K562 (cell line): ENCODE data around the gene CDH12. TPM values are rescaled to one million over a fixed set of nuclear protein-coding genes. Genes with fewer than 3 reads are reported as not detected.

ENCODE experiments used
- ATAC-seq: fragments of 200-7000 bp; cut with Tn5 transposase; 3 replicates; pipeline ENCODE4 v1.9.1; 2020; ENCODE audit warnings: moderate library complexity
- BruUV-seq: library from RNA; stranded (reverse); fragments of 400-500 nt; replicated peaks from 2 replicates; lab custom pipeline; 2021; lab: Mats Ljungman, UMichigan
- CTCF ChIA-PET: fragments of 300-600 bp; formaldehyde crosslinking; extraction: SDS; loops from one replicate; lab custom pipeline; 2021; ENCODE audit warnings: low intra/inter-chr PET ratio; lab: Yijun Ruan, JAX
- POLR2A ChIA-PET: fragments of 300-600, 350-650 bp; sonication (Branson Sonifier 250); formaldehyde crosslinking; extraction: SDS; loops from one replicate; lab custom pipeline; 2021; ENCODE audit warnings: antibody characterized with exemption, inconsistent platforms; lab: Yijun Ruan, JAX
- DNase-seq, 4 experiments: peaks; one replicate each; pipeline versions ENCODE4 v3.0.0 to v3.0.0-alpha.2; 2011 to 2018; ENCODE audit warnings: low spot score in 3 of 4, mixed read lengths in 3 of 4; ENCODE audit errors: extremely low read depth in 1 of 4
- FAIRE-seq: peaks from 2 replicates; lab custom pipeline; 2011; peaks lifted over from hg19 to GRCh38; lab: Jason Lieb, UNC
- H2AFZ ChIP-seq: 2 replicates; pipeline ENCODE4 v1.6.0; 2011; ENCODE audit warnings: low read depth, low read length, control low read depth, inconsistent platforms
- H3K27ac ChIP-seq: fragments of 200-600 bp; 3 replicates; pipeline ENCODE4 v1.8.0; 2011; ENCODE audit warnings: low read depth, mild to moderate bottlenecking, control low read depth, inconsistent platforms, low read length, moderate library complexity, mixed read lengths; ENCODE audit errors: extremely low read depth
- H3K27me3 ChIP-seq, 2 experiments: fragments of 300-600 bp in 1 of 2; 2 replicates in 1 of 2; 3 replicates in 1 of 2; pipeline versions ENCODE4 v1.6.0 to v1.8.0; 2011; ENCODE audit warnings: inconsistent platforms in 2 of 2, low read length in 2 of 2, mild to moderate bottlenecking in 1 of 2, mixed read lengths in 1 of 2, moderate library complexity in 1 of 2; ENCODE audit not compliant: control insufficient read depth in 2 of 2, insufficient read depth in 2 of 2
- H3K36me3 ChIP-seq: fragments of 300-600 bp; 3 replicates; pipeline ENCODE4 v1.8.0; 2011; ENCODE audit warnings: mild to moderate bottlenecking, low read length, inconsistent platforms; ENCODE audit not compliant: control insufficient read depth, insufficient read depth
- H3K4me1 ChIP-seq, 2 experiments: fragments of 200-600 bp in 1 of 2; replicated peaks in 1 of 2; 2 replicates in 1 of 2; 3 replicates in 1 of 2; pipeline versions ENCODE4 v1.5.1 to v1.8.0; 2011; ENCODE audit warnings: inconsistent platforms in 2 of 2, low read length in 2 of 2, mild to moderate bottlenecking in 1 of 2, mixed read lengths in 1 of 2, moderate library complexity in 1 of 2; ENCODE audit not compliant: control insufficient read depth in 2 of 2, insufficient read depth in 2 of 2
- H3K4me2 ChIP-seq: 2 replicates; pipeline ENCODE4 v1.6.1; 2011; ENCODE audit warnings: low read length, control low read depth, inconsistent platforms, mixed read lengths; ENCODE audit not compliant: insufficient read depth
- H3K4me3 ChIP-seq: fragments of 200-600 bp; sonication (generic), shearing (Covaris generic); 2 replicates; pipeline ENCODE4 v1.5.1; 2016; ENCODE audit warnings: control low read depth, inconsistent platforms
- H3K79me2 ChIP-seq: fragments of 200-600 bp; 3 replicates; pipeline ENCODE4 v1.8.0; 2011; ENCODE audit warnings: low read length, inconsistent platforms; ENCODE audit not compliant: control insufficient read depth, insufficient read depth
- H3K9ac ChIP-seq, 2 experiments: 2 replicates each; pipeline versions ENCODE4 v1.6.0 to v1.6.1; 2011; ENCODE audit warnings: low read depth in 2 of 2, low read length in 2 of 2, control low read depth in 1 of 2, inconsistent platforms in 1 of 2, mild to moderate bottlenecking in 1 of 2, mixed read lengths in 1 of 2; ENCODE audit not compliant: insufficient read depth in 1 of 2
- H3K9me1 ChIP-seq: one replicate; pipeline ENCODE4 v1.6.0; 2011; ENCODE audit warnings: inconsistent platforms, mild to moderate bottlenecking, low read length, moderate library complexity; ENCODE audit not compliant: control insufficient read depth, insufficient read depth
- H3K9me3 ChIP-seq: replicated peaks from 2 replicates; pipeline ENCODE4 v1.5.1; 2011; ENCODE audit warnings: low read depth, low read length, inconsistent platforms; ENCODE audit not compliant: control insufficient read depth, insufficient read depth
- H4K20me1 ChIP-seq: replicated peaks from 2 replicates; pipeline ENCODE4 v1.6.1; 2011; ENCODE audit warnings: low read length, inconsistent platforms, mixed read lengths; ENCODE audit not compliant: control insufficient read depth, insufficient read depth
- COPS2 ChIP-seq: fragments of 450-650 bp; conservative IDR thresholded peaks from 2 replicates; pipeline ENCODE4 v1.6.1; 2016; ENCODE audit warnings: mild to moderate bottlenecking, moderate library complexity
- ELK1 ChIP-seq: sonication (generic); formaldehyde crosslinking; IDR thresholded peaks from 2 replicates; pipeline ENCODE4 v1.8.1; 2022; ENCODE audit warnings: missing genetic modification reagents
- HDAC8 ChIP-seq: fragments of 450-650 bp; IDR thresholded peaks from 2 replicates; pipeline ENCODE4 v1.6.1; 2016; ENCODE audit warnings: mild to moderate bottlenecking, missing genetic modification characterization, moderate library complexity, missing compliant biosample characterization
- MTA1 ChIP-seq: fragments of 450-650 bp; IDR thresholded peaks from 2 replicates; pipeline ENCODE4 v1.6.1; 2017; ENCODE audit warnings: borderline replicate concordance
- RBM25 ChIP-seq: fragments of 200-400 bp; formaldehyde crosslinking; IDR thresholded peaks from 2 replicates; pipeline ENCODE4 v1.6.1; 2018; ENCODE audit warnings: low read length, low read depth, moderate library complexity; ENCODE audit not compliant: severe bottlenecking
- SP1 ChIP-seq: sonication (generic); formaldehyde crosslinking; IDR thresholded peaks from 2 replicates; pipeline ENCODE4 v1.8.1; 2022; ENCODE audit warnings: mild to moderate bottlenecking, missing genetic modification reagents
- STAG1 ChIP-seq: sonication (generic); formaldehyde crosslinking; IDR thresholded peaks from 2 replicates; pipeline ENCODE4 v1.5.0; 2020; ENCODE audit warnings: missing genetic modification reagents, borderline replicate concordance
- TCFL5 ChIP-seq: fragments of 250-450 bp; sonication (Bioruptor Pico); conservative IDR thresholded peaks from 2 replicates; pipeline ENCODE4 v1.6.1; 2021; ENCODE audit warnings: mild to moderate bottlenecking, moderate library complexity, matching md5 sums
- THRA ChIP-seq: fragments of 450-650 bp; IDR thresholded peaks from 2 replicates; pipeline ENCODE4 v1.6.1; 2017; ENCODE audit warnings: mild to moderate bottlenecking, moderate library complexity
- ZNF316 ChIP-seq: fragments of 450-650 bp; IDR thresholded peaks from 2 replicates; pipeline ENCODE4 v1.6.1; 2016
- ZNF41 ChIP-seq: fragments of 250-450 bp; sonication (Bioruptor Pico); conservative IDR thresholded peaks from 2 replicates; pipeline ENCODE4 v1.4.0; 2020; ENCODE audit warnings: mild to moderate bottlenecking
- in situ Hi-C: fragments of 300-500 bp; cut with MboI; formaldehyde crosslinking; loops from 4 replicates; pipeline ENCODE4 v1.15.0; 2018; ENCODE audit warnings: inconsistent platforms, mixed read lengths
- intact Hi-C: fragments of 100-400 bp; cut with micrococcal nuclease; formaldehyde crosslinking; loops from 2 replicates; pipeline ENCODE4 v1.14.2; 2022
- polyA plus RNA-seq, 8 experiments: library from polyadenylated mRNA; depleted of rRNA in 4 of 8; stranded (reverse) in 5 of 8; unstranded in 3 of 8; fragments of >200 nt; fragmentation: Nextera tagmentation in 2 of 8; fragmentation: Illumina TruSeq in 1 of 8; extraction: Ambion mirVana in 2 of 8; extraction: Trizol in 1 of 8; gene quantifications; 2 replicates each; pipeline versions ENCODE4 v1.2.1 to v1.2.3, GENCODE V29; 2011 to 2014; ENCODE audit warnings: inconsistent platforms in 1 of 8, missing spikeins in 1 of 8
- total RNA-seq, 7 experiments: library from RNA; depleted of rRNA in 6 of 7; stranded (reverse); fragments of >200 nt in 6 of 7; fragmentation: Illumina TruSeq in 2 of 7; extraction: Trizol in 2 of 7; gene quantifications; 2 replicates each; pipeline versions ENCODE4 v1.2.1 to v1.2.3, GENCODE V29; 2011 to 2021; ENCODE audit warnings: low replicate concordance in 1 of 7
- TF ChIP-seq, protein P1 (sequence below), 2 experiments: fragments of 450-650 bp; IDR thresholded peaks; 2 replicates each; pipeline ENCODE4 v1.6.1; 2016; ENCODE audit warnings: mild to moderate bottlenecking in 2 of 2, borderline replicate concordance in 1 of 2, low read depth in 1 of 2, moderate library complexity in 1 of 2
- TF ChIP-seq, protein P2 (sequence below): IDR thresholded peaks from 2 replicates; pipeline ENCODE4 v1.6.1; 2011; ENCODE audit not compliant: insufficient read length; ENCODE audit errors: extremely low read depth

Gene CDH12
- total and polyA plus RNA-seq, 9 of the 15 experiments (the other 6 are each of a cell fraction or from before 2014, with no cell fraction given): 0.03 to 1.7 (median 0.37) TPM

- no peak overlapping the region for H3K9ac ChIP-seq
- H3K79me2 ChIP-seq: no peaks in the 10 kb centered on the region
- no peaks in the 10 kb centered on the region for H3K9me1 ChIP-seq
- FAIRE-seq: no peak
- ChIA-PET POLR2A (no interaction called here), CTCF (no interaction called here)
- H3K4me1 ChIP-seq: no peaks in the 10 kb centered on the region
- H3K4me2 ChIP-seq: no peak overlapping the region
- no peak for ATAC-seq
- no TSS peak for BruUV-seq
- H3K27me3 ChIP-seq: no peaks in the 10 kb centered on the region
- no peaks in the 10 kb centered on the region for H3K36me3 ChIP-seq
- intact Hi-C loops (no loop called here), in situ Hi-C loops (no loop called here)
- H3K4me3 ChIP-seq: no peak overlapping the region
- H3K9me3 ChIP-seq: no peaks in the 10 kb centered on the region; the same call in 1 of the 2 replicates
- H2AFZ ChIP-seq: no peak overlapping the region
- H3K27ac ChIP-seq: no peak overlapping the region
- H4K20me1 ChIP-seq: no peaks in the 10 kb centered on the region
- no peak for DNase-seq
- TF ChIP-seq RBM25 (no peak), HDAC8 (tag) (no peak), COPS2 (no peak), MTA1 (no peak), ZNF41 (CRISPR knock-in tag) (no peak), STAG1 (CRISPR knock-in tag) (no peak), SP1 (CRISPR knock-in tag) (no peak), THRA (no peak), ELK1 (no peak), ZNF316 (no peak), TCFL5 (CRISPR knock-in tag) (no peak)
- TF ChIP-seq, protein P1, sequence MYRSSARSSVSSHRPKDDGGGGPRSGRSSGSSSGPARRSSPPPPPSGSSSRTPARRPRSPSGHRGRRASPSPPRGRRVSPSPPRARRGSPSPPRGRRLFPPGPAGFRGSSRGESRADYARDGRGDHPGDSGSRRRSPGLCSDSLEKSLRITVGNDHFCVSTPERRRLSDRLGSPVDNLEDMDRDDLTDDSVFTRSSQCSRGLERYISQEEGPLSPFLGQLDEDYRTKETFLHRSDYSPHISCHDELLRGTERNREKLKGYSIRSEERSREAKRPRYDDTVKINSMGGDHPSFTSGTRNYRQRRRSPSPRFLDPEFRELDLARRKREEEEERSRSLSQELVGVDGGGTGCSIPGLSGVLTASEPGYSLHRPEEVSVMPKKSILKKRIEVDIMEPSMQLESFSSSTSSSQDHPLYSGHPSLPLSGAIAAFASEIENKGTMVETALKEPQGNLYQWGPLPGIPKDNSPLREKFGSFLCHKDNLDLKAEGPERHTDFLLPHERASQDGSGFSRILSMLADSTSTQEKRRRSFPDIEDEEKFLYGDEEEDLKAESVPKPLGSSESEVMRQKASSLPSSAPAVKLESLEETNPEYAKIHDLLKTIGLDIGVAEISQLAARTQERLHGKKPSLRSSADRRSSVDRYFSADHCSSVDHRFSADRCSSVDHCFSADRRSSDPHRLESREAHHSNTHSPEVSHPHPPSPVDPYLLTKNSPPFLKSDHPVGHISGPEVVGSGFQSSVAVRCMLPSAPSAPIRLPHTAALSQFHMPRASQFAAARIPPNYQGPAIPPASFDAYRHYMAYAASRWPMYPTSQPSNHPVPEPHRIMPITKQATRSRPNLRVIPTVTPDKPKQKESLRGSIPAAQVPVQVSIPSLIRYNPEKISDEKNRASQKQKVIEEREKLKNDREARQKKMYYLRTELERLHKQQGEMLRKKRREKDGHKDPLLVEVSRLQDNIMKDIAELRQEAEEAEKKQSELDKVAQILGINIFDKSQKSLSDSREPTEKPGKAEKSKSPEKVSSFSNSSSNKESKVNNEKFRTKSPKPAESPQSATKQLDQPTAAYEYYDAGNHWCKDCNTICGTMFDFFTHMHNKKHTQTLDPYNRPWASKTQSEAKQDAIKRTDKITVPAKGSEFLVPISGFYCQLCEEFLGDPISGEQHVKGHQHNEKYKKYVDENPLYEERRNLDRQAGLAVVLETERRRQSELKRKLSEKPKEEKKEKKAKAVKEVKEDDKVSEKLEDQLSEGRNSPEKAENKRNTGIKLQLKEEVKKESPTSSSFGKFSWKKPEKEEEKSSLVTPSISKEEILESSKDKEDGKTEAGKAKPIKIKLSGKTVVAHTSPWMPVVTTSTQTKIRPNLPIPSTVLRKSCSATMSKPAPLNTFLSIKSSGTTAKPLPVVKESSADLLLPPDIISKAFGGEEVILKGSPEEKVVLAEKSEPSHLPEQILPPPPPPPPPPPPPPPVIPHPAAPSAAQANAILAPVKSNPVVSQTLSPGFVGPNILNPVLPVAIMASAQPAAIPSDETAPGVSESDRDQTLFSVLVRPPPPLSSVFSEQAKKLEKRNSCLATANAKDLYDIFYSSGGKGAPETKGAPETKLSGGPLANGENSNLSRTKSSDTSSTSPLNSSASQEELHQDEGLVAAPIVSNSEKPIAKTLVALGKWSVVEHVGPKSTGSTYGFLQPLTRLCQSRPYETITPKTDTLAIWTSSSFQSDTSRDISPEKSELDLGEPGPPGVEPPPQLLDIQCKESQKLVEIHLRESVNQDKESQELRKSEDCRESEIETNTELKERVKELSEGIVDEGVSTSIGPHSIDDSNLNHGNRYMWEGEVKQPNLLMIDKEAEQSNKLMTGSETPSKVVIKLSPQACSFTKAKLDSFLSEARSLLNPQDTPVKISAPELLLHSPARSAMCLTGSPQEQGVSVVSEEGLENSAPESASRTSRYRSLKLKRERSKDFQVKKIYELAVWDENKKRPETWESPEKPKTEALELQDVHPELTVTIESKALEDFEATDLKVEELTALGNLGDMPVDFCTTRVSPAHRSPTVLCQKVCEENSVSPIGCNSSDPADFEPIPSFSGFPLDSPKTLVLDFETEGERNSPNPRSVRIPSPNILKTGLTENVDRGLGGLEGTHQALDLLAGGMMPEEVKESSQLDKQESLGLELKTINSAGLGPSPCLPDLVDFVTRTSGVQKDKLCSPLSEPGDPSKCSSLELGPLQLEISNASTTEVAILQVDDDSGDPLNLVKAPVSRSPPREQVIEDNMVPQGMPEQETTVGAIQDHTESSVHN (IDR thresholded peaks at IDR 0.05; ENCODE audit: borderline replicate concordance in 1 of 2, low read depth in 1 of 2): no peak
- TF ChIP-seq, protein P2, sequence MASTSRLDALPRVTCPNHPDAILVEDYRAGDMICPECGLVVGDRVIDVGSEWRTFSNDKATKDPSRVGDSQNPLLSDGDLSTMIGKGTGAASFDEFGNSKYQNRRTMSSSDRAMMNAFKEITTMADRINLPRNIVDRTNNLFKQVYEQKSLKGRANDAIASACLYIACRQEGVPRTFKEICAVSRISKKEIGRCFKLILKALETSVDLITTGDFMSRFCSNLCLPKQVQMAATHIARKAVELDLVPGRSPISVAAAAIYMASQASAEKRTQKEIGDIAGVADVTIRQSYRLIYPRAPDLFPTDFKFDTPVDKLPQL: no peak
These were observed 72.4 kb downstream of the CDH12 start for GRCh38 chr5:22780756-22781155.
